HL-60/S4 (cell line): ENCODE data around the gene P4HA2.

Experiments
- in situ Hi-C: fragments of 300-500 bp; cut with MboI; formaldehyde crosslinking; loops from 2 replicates; pipeline ENCODE4 v1.14.3; 2022; ENCODE audit warnings: low sequenced_read_pairs

Gene P4HA2

GRCh38 chr5:132251220-132251725, 23.6 kb upstream of the P4HA2 start:
- in situ Hi-C loops, result no loop called here

GRCh38 chr5:132250547-132250946, 22.9 kb upstream of the P4HA2 start:
- in situ Hi-C loops, result no loop called here

- in situ Hi-C loops, result no loop called here
Observed at GRCh38 chr5:132246806-132247205, 19.2 kb upstream of the P4HA2 start.

- in situ Hi-C loops, result no loop called here
Observed at GRCh38 chr5:132245593-132245992, 17.9 kb upstream of the P4HA2 start.

GRCh38 chr5:132243366-132243977, 15.8 kb upstream of the P4HA2 start:
- in situ Hi-C loops, result no loop called here

GRCh38 chr5:132239776-132240175, 12.1 kb upstream of the P4HA2 start:
- in situ Hi-C loops, result no loop called here

GRCh38 chr5:132238901-132239500, 11.3 kb upstream of the P4HA2 start:
- in situ Hi-C loops, result no loop called here

GRCh38 chr5:132238169-132238744, 10.6 kb upstream of the P4HA2 start:
- in situ Hi-C loops, result no loop called here

GRCh38 chr5:132237670-132238069, 10.0 kb upstream of the P4HA2 start:
- in situ Hi-C loops, result no loop called here

GRCh38 chr5:132237141-132237540, 9.5 kb upstream of the P4HA2 start:
- in situ Hi-C loops, result no loop called here

- in situ Hi-C loops, result no loop called here
Observed at GRCh38 chr5:132235340-132235739, 7.7 kb upstream of the P4HA2 start.

GRCh38 chr5:132234684-132235062, 7.0 kb upstream of the P4HA2 start:
- in situ Hi-C loops, result no loop called here

- in situ Hi-C loops, result no loop called here
Observed at GRCh38 chr5:132233811-132234683, 6.4 kb upstream of the P4HA2 start.

- in situ Hi-C loops, result no loop called here
Observed at GRCh38 chr5:132233081-132233480, 5.4 kb upstream of the P4HA2 start.

- in situ Hi-C loops, result no loop called here
Observed at GRCh38 chr5:132232465-132232864, 4.8 kb upstream of the P4HA2 start.

GRCh38 chr5:132230871-132231270, 3.2 kb upstream of the P4HA2 start:
- in situ Hi-C loops, result no loop called here

- in situ Hi-C loops, result no loop called here
Observed at GRCh38 chr5:132229236-132229635, 1.6 kb upstream of the P4HA2 start.

- in situ Hi-C loops, result no loop called here
Observed at GRCh38 chr5:132228241-132229035, 785 bp upstream of the P4HA2 start.

GRCh38 chr5:132227235-132227484, 493 bp downstream of the P4HA2 start:
- in situ Hi-C loops, result no loop called here

- in situ Hi-C loops, result no loop called here
Observed at GRCh38 chr5:132226516-132227234, 978 bp downstream of the P4HA2 start.
